Right atrium auricular region (tissue), 2 donors: ENCODE measurements around the gene DTX4. TPM values are rescaled to one million over a fixed set of nuclear protein-coding genes. Genes with fewer than 3 reads are reported as not detected.

Experiments used
- DNase-seq: peaks from one replicate; pipeline ENCODE4 v3.0.0-alpha.2; 2019; ENCODE audit warnings: low spot score
- H3K27ac ChIP-seq, 2 donors: fragments of 200-600 bp; sonication (generic); 1 replicate in 1 of 2; 2 replicates in 1 of 2; pipeline ENCODE4 v1.5.1; 2016 to 2019
- H3K27me3 ChIP-seq, 2 donors: fragments of 200-600 bp; sonication (generic); one replicate each; pipeline versions ENCODE4 v1.5.1 to v1.6.0; 2017 to 2019
- H3K36me3 ChIP-seq: fragments of 200-600 bp; sonication (generic); one replicate; pipeline ENCODE4 v1.5.1; 2016
- H3K4me1 ChIP-seq, 2 donors: fragments of 200-600 bp; sonication (generic); one replicate each; pipeline versions ENCODE4 v1.5.1 to v1.6.0; 2017 to 2019
- H3K4me3 ChIP-seq, 2 donors: fragments of 200-600 bp; sonication (generic); 1 replicate in 1 of 2; 2 replicates in 1 of 2; pipeline ENCODE4 v1.5.1; 2017 to 2019; ENCODE audit warnings: mild to moderate bottlenecking in 1 of 2, moderate library complexity in 1 of 2
- H3K9me3 ChIP-seq, 2 donors: fragments of 200-600 bp; sonication (generic); one replicate each; pipeline ENCODE4 v1.5.1; 2019
- CTCF ChIP-seq, 2 donors: fragments of 200-600 bp; sonication (generic); IDR thresholded peaks; one replicate each; pipeline ENCODE4 v1.5.1; 2019; ENCODE audit warnings: antibody characterized with exemption in 2 of 2
- total RNA-seq, 2 donors: library from RNA; depleted of rRNA; stranded (reverse); fragments of >200 nt; gene quantifications; one replicate each; pipeline ENCODE4 v1.1.0, GENCODE V29; 2016

DTX4 gene
- total RNA-seq, 2 donors from 2014 or later: 1.0 to 2.1 TPM

- no peaks in the 10 kb centered on the region for H3K4me1 ChIP-seq
- peaks cover 13% of the 10 kb centered on the region for H3K36me3 ChIP-seq
- H3K4me3 ChIP-seq: no peak overlapping the region
- no peak for TF ChIP-seq CTCF (IDR thresholded peaks at IDR 0.05)
- H3K27me3 ChIP-seq: no peaks in the 10 kb centered on the region
- no peaks in the 10 kb centered on the region for H3K9me3 ChIP-seq
- no peak overlapping the region for H3K27ac ChIP-seq
- no peak for DNase-seq
Observed at GRCh38 chr11:59151761-59152160, 20.2 kb upstream of the DTX4 start.

- no peak for DNase-seq
- no peak for TF ChIP-seq CTCF (IDR thresholded peaks at IDR 0.05)
- Histone ChIP-seq H3K4me1 (no peaks in the 10 kb centered on the region), H3K36me3 (peaks cover 13% of the 10 kb centered on the region), H3K27me3 (no peaks in the 10 kb centered on the region), H3K4me3 (no peak overlapping the region), H3K9me3 (no peaks in the 10 kb centered on the region), H3K27ac (no peak overlapping the region)
Observed at GRCh38 chr11:59152312-59152951, 19.5 kb upstream of the DTX4 start.

- no peak for TF ChIP-seq CTCF (IDR thresholded peaks at IDR 0.05)
- H3K9me3 ChIP-seq: no peaks in the 10 kb centered on the region
- no peak for DNase-seq
- H3K36me3 ChIP-seq: peaks cover 13% of the 10 kb centered on the region
- no peak overlapping the region for H3K4me3 ChIP-seq
- no peaks in the 10 kb centered on the region for H3K27me3 ChIP-seq
- no peak overlapping the region for H3K27ac ChIP-seq
- H3K4me1 ChIP-seq: peaks cover 0 to 3% of the 10 kb centered on the region in 2 donors
Observed at GRCh38 chr11:59154610-59155009, 17.3 kb upstream of the DTX4 start.

DNA sequence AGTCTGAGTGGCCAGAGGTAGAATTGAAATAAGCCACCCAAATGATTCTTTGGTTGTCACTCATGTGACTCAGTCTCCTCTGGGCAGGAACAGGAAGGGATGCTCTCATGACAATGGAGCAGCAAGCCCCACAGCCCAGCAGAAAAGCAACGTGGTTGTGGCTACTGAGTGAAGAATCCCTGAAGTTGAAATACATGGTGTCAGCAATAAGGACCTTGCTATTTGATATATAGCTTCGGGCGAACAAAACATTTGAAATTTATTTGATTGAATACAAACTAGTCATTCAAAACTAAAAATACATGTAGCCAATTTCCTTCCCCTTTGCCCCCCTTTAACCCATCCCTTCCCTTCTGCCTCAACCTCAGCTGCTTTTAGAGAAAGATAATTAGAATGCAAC is 14.5 kb upstream of the DTX4 start:
- Histone ChIP-seq H3K36me3 (peaks cover under 1% of the 10 kb centered on the region), H3K27me3 (no peaks in the 10 kb centered on the region), H3K27ac (no peak overlapping the region), H3K4me3 (no peak overlapping the region), H3K9me3 (no peaks in the 10 kb centered on the region), H3K4me1 (peaks cover 0 to 3% of the 10 kb centered on the region in 2 donors)
- no peak for TF ChIP-seq CTCF (IDR thresholded peaks at IDR 0.05)
- DNase-seq: no peak

- H3K4me1 ChIP-seq: peaks cover 0 to 3% of the 10 kb centered on the region in 2 donors
- DNase-seq: peak; percentile 75
- H3K36me3 ChIP-seq: no peaks in the 10 kb centered on the region
- H3K27ac ChIP-seq: no peak overlapping the region
- peak; percentile 75 to 83 for TF ChIP-seq CTCF (IDR thresholded peaks at IDR 0.05)
- H3K9me3 ChIP-seq: no peaks in the 10 kb centered on the region
- no peaks in the 10 kb centered on the region for H3K27me3 ChIP-seq
- no peak overlapping the region for H3K4me3 ChIP-seq
Observed at GRCh38 chr11:59158206-59159068, 13.5 kb upstream of the DTX4 start.
